Measurements from ENCODE around the gene ZNF566. TPM values are rescaled to one million over a fixed set of nuclear protein-coding genes. Genes with fewer than 3 reads are reported as not detected.

Gene ZNF566
- total and polyA plus RNA-seq, 2 of the 13 experiments (the other 11 are each of a cell fraction or from before 2014, with no cell fraction given) = 4.8 to 13.7 TPM

- TF ChIP-seq ZNF564 (CRISPR knock-in tag; IDR thresholded peaks at IDR 0.05) = peak; percentile 47
- TF ChIP-seq, protein P1, sequence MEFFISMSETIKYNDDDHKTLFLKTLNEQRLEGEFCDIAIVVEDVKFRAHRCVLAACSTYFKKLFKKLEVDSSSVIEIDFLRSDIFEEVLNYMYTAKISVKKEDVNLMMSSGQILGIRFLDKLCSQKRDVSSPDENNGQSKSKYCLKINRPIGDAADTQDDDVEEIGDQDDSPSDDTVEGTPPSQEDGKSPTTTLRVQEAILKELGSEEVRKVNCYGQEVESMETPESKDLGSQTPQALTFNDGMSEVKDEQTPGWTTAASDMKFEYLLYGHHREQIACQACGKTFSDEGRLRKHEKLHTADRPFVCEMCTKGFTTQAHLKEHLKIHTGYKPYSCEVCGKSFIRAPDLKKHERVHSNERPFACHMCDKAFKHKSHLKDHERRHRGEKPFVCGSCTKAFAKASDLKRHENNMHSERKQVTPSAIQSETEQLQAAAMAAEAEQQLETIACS (CRISPR knock-in tag; IDR thresholded peaks at IDR 0.05) = peak; percentile 75
- no peak for TF ChIP-seq IRX3 (CRISPR knock-in tag; IDR thresholded peaks at IDR 0.05; ENCODE audit: borderline replicate concordance, low read depth)
- TF ChIP-seq BORCS8-MEF2B (CRISPR knock-in tag; IDR thresholded peaks at IDR 0.05) = no peak
- TF ChIP-seq RAD51 (IDR thresholded peaks at IDR 0.05; ENCODE audit: borderline replicate concordance) = no peak
- no peak for TF ChIP-seq CEBPB (IDR thresholded peaks at IDR 0.05; ENCODE audit: borderline replicate concordance, low read depth, low read length)
- no peak for TF ChIP-seq ZNF839 (CRISPR knock-in tag; IDR thresholded peaks at IDR 0.05; ENCODE audit: borderline replicate concordance)
- no peak for TF ChIP-seq CBX1 (IDR thresholded peaks at IDR 0.05; ENCODE audit: low read depth)
- no peak for TF ChIP-seq ZNF256 (CRISPR knock-in tag; conservative IDR thresholded peaks at IDR 0.05)
- TF ChIP-seq, protein P2, sequence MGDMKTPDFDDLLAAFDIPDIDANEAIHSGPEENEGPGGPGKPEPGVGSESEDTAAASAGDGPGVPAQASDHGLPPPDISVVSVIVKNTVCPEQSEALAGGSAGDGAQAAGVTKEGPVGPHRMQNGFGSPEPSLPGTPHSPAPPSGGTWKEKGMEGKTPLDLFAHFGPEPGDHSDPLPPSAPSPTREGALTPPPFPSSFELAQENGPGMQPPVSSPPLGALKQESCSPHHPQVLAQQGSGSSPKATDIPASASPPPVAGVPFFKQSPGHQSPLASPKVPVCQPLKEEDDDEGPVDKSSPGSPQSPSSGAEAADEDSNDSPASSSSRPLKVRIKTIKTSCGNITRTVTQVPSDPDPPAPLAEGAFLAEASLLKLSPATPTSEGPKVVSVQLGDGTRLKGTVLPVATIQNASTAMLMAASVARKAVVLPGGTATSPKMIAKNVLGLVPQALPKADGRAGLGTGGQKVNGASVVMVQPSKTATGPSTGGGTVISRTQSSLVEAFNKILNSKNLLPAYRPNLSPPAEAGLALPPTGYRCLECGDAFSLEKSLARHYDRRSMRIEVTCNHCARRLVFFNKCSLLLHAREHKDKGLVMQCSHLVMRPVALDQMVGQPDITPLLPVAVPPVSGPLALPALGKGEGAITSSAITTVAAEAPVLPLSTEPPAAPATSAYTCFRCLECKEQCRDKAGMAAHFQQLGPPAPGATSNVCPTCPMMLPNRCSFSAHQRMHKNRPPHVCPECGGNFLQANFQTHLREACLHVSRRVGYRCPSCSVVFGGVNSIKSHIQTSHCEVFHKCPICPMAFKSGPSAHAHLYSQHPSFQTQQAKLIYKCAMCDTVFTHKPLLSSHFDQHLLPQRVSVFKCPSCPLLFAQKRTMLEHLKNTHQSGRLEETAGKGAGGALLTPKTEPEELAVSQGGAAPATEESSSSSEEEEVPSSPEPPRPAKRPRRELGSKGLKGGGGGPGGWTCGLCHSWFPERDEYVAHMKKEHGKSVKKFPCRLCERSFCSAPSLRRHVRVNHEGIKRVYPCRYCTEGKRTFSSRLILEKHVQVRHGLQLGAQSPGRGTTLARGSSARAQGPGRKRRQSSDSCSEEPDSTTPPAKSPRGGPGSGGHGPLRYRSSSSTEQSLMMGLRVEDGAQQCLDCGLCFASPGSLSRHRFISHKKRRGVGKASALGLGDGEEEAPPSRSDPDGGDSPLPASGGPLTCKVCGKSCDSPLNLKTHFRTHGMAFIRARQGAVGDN (CRISPR knock-in tag; IDR thresholded peaks at IDR 0.05) = peak; percentile 96
- TF ChIP-seq ZNF431 (CRISPR knock-in tag; IDR thresholded peaks at IDR 0.05; ENCODE audit: borderline replicate concordance, low read depth) = no peak
- peak; percentile 55; the same call in 1 of the 2 replicates for TF ChIP-seq BCL3 (CRISPR knock-in tag; IDR thresholded peaks at IDR 0.05)
- peak; percentile 36; the same call in 1 of the 2 replicates for TF ChIP-seq ZNF224 (CRISPR knock-in tag; IDR thresholded peaks at IDR 0.05)
- TF ChIP-seq ZNF646 (CRISPR knock-in tag; IDR thresholded peaks at IDR 0.05) = no peak
Measured at GRCh38 chr19:36418287-36419001, 70.9 kb downstream of the ZNF566 start, which contains the start of gene ZFP82 (continued).
